Bronchial epithelial cell (primary cell): ENCODE results near the gene UBAP2. TPM values are rescaled to one million over a fixed set of nuclear protein-coding genes. Genes with fewer than 3 reads are reported as not detected.
"Not testable (repeated sequence)": the region's sequence is repeated elsewhere in the genome, so short reads cannot be mapped to it uniquely, and the experiment has no call there.

Source experiments
- DNase-seq: peaks from one replicate; pipeline ENCODE4 v3.0.0-alpha.2; 2010; ENCODE audit warnings: low read depth
- FAIRE-seq: peaks from 2 replicates; lab custom pipeline; 2011; peaks lifted over from hg19 to GRCh38; lab: Jason Lieb, UNC
- H3K27me3 ChIP-seq: 2 replicates; pipeline ENCODE4 v1.5.1; 2011; ENCODE audit warnings: low read length; ENCODE audit not compliant: control insufficient read depth, insufficient read depth
- H3K36me3 ChIP-seq: 2 replicates; pipeline ENCODE4 v1.5.1; 2011; ENCODE audit warnings: low read length; ENCODE audit not compliant: control insufficient read depth, insufficient read depth
- H3K4me3 ChIP-seq: 2 replicates; pipeline ENCODE4 v1.5.1; 2011; ENCODE audit warnings: mild to moderate bottlenecking, low read depth, low read length, control low read depth
- total RNA-seq: library from RNA; depleted of rRNA; stranded (reverse); fragments of >200 nt; gene quantifications from 2 replicates; pipeline ENCODE4 v1.2.1, GENCODE V29; 2014
- TF ChIP-seq, protein P1 (sequence below): IDR thresholded peaks from 2 replicates; pipeline ENCODE4 v1.5.1; 2011; ENCODE audit warnings: mild to moderate bottlenecking, moderate library complexity, low read length, control low read depth, inconsistent platforms; ENCODE audit not compliant: insufficient read depth, severe bottlenecking

UBAP2 gene
- total RNA-seq, 1 donor from 2014 or later: 14.7 TPM

DNA sequence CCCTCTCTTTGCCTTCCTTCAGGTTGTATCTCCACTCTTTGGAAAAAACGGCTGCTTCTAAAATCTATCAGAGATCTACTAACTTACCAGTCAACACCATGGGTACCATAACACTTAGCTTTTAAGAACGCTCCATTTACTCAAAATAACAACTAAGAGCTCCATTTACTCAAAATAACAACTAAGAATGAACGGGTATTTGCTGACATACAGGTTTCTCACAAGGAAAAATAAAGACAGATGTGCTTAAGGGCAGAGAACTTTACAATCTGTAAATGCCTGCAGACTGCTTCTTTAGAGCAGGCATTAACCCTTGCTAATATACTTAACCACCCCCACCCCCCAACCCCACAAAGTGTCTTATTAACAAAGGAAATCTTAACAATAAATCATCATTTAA, 2.8 kb downstream of the UBAP2 start:
- DNase-seq (no peak), FAIRE-seq (no peak)
- TF ChIP-seq, protein P1, sequence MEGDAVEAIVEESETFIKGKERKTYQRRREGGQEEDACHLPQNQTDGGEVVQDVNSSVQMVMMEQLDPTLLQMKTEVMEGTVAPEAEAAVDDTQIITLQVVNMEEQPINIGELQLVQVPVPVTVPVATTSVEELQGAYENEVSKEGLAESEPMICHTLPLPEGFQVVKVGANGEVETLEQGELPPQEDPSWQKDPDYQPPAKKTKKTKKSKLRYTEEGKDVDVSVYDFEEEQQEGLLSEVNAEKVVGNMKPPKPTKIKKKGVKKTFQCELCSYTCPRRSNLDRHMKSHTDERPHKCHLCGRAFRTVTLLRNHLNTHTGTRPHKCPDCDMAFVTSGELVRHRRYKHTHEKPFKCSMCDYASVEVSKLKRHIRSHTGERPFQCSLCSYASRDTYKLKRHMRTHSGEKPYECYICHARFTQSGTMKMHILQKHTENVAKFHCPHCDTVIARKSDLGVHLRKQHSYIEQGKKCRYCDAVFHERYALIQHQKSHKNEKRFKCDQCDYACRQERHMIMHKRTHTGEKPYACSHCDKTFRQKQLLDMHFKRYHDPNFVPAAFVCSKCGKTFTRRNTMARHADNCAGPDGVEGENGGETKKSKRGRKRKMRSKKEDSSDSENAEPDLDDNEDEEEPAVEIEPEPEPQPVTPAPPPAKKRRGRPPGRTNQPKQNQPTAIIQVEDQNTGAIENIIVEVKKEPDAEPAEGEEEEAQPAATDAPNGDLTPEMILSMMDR: no peak
- H3K27me3 ChIP-seq: no peaks in the 10 kb centered on the region
- no peaks in the 10 kb centered on the region for H3K36me3 ChIP-seq
- H3K4me3 ChIP-seq: no peak overlapping the region

DNA sequence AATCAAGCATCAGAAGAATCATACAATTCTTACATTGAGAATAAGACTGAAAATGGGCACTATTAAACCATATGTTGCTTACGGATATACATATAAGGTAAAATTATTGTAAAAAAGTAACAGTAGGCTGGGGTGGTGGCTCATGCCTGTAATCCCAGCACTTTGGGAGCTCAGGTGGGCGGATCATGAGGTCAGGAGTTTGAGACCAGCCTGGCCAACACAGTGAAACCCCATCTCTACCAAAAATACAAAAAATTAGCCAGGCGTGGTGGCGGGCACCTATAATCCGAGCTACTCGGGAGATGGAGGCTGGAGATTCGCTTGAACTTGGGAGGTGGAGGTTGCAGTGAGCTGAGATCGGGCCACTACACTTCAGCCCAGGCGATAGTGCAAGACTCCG, 6.6 kb downstream of the UBAP2 start:
- H3K36me3 ChIP-seq, DNase-seq, H3K4me3 ChIP-seq, H3K27me3 ChIP-seq, FAIRE-seq: not testable (repeated sequence)

DNA sequence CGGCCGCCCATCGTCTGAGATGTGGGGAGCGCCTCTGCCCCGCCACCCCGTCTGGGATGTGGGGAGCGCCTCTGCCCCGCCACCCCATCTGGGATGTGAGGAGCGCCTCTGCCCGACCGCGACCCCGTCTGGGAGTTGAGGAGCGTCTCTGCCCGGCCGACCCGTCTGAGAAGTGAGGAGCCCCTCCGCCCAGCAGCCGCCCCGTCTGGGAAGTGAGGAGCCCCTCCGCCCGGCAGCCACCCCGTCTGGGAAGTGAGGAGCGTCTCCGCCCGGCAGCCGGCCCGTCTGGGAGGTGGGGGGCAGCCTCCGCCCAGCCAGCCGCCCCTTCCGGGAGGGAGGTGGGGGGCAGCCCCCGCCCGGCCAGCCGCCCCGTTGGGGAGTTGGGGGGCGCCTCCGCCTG, 9.8 kb downstream of the UBAP2 start:
- not testable (repeated sequence) for DNase-seq, FAIRE-seq, H3K27me3 ChIP-seq, H3K4me3 ChIP-seq, H3K36me3 ChIP-seq

DNA sequence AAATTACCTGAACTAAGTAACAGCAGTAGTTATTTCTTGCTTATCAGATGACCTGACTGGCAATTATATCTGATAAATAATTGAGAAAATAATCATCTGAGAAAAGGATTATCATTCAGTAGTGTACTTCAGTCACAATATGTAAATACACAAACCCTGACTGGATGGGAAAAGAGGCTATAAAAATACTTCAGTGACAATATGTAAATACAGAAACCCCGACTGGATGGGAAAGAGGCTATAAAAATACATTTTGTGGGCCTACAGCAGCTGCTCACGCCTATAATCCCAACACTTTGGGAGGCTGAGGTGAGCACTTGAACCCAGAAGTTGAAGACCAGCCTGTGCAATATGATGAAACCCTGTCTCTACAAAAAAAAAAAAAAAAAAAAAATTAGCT, 11.1 kb downstream of the UBAP2 start:
- TF ChIP-seq, protein P1: no peak
- DNase-seq (no peak), FAIRE-seq (no peak)
- Histone ChIP-seq H3K4me3 (no peak overlapping the region), H3K36me3 (no peaks in the 10 kb centered on the region), H3K27me3 (no peaks in the 10 kb centered on the region)

DNA sequence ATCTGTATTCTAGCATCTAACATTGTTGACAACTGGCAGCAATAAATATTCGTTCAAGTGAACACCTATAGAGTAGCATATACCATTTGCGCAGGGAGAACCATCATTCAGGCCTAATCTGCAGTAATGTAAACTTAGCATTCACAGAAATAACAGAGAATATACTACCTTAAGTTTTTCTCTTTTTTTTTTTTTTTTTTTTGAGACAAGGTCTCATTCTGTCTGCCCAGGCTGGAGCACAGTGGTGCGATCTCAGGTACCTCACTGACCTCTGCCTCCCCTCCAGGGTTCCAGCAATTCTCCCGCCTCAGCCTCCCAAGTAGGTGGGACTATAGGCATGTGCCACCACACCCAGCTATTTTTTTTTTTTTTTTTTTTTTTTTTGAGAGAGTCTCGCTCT, 12.1 kb downstream of the UBAP2 start:
- peaks cover 2% of the 10 kb centered on the region for H3K36me3 ChIP-seq
- DNase-seq (no peak), FAIRE-seq (no peak)
- H3K27me3 ChIP-seq: no peaks in the 10 kb centered on the region
- TF ChIP-seq, protein P1: no peak
- no peak overlapping the region for H3K4me3 ChIP-seq

DNA sequence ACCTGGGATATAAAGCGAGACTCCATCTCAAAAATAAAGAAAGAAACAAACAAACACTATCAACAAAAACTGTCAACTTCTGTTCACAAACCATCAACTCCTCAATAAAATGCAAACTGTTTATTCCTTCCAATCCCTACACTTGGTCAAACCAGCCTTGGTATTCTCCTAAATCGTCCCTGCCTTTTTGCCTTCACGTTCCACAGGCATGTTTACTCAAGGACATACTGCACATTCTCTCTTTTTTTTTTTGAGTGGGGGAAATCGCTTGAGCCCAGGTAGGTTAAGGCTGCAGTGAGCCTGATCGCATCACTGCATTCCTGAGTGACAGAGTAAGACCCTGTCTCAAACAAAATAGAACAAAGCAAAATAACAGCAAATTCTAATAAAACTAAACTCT, 13.0 kb downstream of the UBAP2 start:
- Histone ChIP-seq H3K36me3 (peaks cover 2% of the 10 kb centered on the region), H3K27me3 (no peaks in the 10 kb centered on the region), H3K4me3 (no peak overlapping the region)
- TF ChIP-seq, protein P1: no peak
- FAIRE-seq (no peak), DNase-seq (peak; percentile 36)

DNA sequence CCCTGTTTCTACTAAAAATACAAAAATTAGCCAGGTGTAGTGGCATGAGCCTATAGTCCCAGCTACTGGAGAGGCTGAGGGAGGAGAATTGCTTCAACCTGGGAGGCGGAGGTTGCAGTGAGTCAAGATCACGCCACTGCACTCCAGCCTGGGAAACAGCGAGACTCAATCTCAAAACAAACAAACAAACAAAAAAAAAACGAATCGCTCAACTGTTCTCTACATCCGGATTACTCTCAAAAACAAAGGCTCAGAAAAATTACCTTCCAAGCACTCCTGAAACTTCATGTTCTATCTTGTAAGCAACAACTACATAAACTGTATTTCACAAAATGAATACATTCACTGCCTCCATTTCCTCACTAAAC, 14.0 kb downstream of the UBAP2 start:
- Histone ChIP-seq H3K4me3 (no peak overlapping the region), H3K36me3 (peaks cover 2% of the 10 kb centered on the region), H3K27me3 (no peaks in the 10 kb centered on the region)
- DNase-seq (peak; percentile 87), FAIRE-seq (no peak)
- TF ChIP-seq, protein P1: no peak
